HG03039 (cell line): ENCODE data around the gene TRIM32.

ENCODE experiments used
- ATAC-seq: cut with Tn5 transposase; IDR thresholded peaks from one replicate; pipeline ENCODE4 v1.9.1; 2021; ENCODE audit warnings: mild to moderate bottlenecking, moderate library complexity; ENCODE audit not compliant: unreplicated experiment

The TRIM32 gene

DNA sequence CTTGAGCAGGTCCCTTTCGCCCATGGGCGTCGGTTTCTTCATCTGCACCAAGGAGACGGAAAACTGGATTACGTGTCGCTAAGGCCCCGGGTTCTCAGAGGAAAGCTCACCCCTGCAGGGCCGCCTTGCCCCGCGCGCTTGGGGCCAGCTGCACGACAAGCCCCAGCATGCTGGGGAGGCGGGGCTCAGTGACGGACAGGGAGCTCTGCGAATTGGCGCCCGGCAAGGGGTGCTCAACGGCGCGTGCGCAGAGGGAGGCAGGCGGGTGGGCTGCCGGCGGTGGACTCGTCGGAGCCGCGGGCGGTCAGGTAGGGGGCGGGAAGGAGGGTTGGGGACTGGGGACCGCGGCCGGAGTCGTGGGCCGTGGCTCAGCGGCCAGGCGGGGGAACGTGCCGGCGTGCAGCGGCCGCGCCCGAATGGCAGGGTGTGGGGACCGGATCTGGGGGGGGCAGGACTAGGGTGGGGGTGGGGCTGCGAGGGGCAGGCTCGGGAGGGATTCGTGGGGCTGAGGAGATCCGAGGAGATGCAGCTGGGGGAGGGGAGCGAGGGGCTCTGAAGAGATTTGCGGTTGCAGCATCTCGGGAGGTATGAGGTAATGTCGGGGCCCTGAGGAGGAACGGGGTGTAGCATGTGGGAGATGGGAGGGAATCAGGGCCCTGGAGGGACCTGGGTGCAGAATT is at the start of gene TRIM32:
TSS of gene TRIM32 (plus strand) at position 232 of the 680 bp plus-strand sequence. CDS start 10,438 bp downstream, outside the sequence.
- peak; percentile 99 for ATAC-seq

GRCh38 chr9:116639251-116639741 is 47.8 kb upstream of the TRIM32 start:
- ATAC-seq: no peak

GRCh38 chr9:116641292-116642059 is 45.6 kb upstream of the TRIM32 start:
- no peak for ATAC-seq

GRCh38 chr9:116643691-116644090 is 43.4 kb upstream of the TRIM32 start:
- ATAC-seq: no peak

DNA sequence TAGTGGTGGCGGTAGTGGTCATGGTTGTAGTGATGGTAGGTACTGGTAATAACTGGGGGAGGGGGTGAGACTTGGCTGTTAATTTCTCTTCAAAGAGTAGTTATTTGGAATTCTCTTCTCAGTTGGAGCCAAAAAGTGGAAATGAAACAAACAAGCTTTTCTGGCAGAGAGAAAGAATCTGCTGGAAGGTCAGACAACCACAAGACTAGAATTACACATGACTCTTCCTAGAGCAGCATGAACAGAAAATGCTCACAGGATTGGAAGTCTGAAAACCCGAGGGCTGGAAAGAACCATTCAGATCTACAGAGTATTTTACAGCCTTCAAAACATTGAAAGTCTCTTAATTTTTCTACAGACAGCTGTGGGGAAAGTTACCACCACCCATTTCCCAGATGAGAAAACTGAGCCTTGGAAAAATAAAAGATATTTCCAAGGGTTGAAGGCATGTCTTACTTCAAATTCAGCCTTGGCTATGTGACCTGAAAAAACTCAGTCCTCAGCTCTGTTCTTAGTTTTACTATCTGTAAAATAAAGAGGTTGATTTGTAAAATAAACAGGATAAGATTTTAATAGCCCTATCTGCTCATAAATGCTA is 42.9 kb upstream of the TRIM32 start:
- ATAC-seq: no peak

DNA sequence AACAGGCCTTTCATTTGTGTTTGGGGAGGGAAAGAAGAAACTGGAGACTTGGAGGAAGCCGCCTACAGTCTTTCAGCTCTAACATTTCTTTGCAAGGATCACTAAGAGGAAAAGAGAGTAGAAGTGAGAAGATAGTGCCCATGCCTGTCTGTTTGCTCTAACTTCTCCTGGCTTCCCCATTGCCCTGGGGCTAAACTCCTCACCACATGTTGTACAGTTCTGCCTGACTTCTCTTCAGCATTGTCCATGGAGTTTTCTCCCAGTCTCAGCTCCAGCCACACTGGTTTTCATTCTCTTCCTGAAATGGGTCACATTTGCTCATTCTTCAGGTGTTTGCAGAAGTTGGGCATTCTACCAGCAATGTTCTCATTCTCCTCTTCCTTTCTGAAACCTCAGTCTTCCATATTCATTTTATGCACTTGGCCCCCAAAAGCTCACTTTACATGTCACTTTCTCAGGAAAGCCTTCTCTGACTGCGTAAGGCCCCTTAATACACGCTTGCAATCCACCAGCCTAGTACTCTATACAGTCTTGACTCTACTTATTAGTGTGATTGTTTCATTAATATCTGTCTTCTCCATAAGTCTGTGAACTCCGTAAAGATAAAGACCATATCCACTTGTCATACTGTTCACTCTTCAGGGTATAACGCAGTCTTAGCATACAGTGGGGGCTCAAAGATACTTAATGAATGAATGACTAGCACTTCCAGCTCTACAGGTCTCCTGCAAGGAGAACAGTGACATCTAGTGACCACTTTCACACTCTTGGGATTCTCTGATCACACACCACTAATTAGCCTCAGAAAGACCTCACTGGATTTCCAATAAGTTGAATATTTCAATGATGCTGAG is 40.2 kb upstream of the TRIM32 start:
- no peak for ATAC-seq

DNA sequence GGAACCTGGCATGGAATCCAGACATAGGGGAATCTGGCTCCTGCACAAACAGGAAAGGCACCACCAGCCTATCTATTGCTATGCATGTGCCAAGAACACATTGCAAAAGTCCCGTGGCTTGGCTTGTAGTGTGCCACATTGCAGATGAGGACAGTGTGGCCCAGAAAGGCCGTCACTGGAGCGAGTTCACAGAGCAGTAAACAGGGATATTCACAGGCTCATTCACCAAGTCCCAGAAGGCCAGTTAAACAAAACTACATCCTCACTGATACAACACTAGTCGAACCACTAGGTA is 39.6 kb upstream of the TRIM32 start:
- ATAC-seq: no peak

GRCh38 chr9:116653348-116654058 is 33.6 kb upstream of the TRIM32 start:
- no peak for ATAC-seq

- ATAC-seq: no peak
Measured at GRCh38 chr9:116654059-116654355, 33.1 kb upstream of the TRIM32 start.

GRCh38 chr9:116656501-116656971 is 30.6 kb upstream of the TRIM32 start:
- no peak for ATAC-seq

GRCh38 chr9:116656977-116657376 is 30.1 kb upstream of the TRIM32 start:
- no peak for ATAC-seq

- ATAC-seq: no peak
Measured at GRCh38 chr9:116658265-116658664, 28.8 kb upstream of the TRIM32 start.

DNA sequence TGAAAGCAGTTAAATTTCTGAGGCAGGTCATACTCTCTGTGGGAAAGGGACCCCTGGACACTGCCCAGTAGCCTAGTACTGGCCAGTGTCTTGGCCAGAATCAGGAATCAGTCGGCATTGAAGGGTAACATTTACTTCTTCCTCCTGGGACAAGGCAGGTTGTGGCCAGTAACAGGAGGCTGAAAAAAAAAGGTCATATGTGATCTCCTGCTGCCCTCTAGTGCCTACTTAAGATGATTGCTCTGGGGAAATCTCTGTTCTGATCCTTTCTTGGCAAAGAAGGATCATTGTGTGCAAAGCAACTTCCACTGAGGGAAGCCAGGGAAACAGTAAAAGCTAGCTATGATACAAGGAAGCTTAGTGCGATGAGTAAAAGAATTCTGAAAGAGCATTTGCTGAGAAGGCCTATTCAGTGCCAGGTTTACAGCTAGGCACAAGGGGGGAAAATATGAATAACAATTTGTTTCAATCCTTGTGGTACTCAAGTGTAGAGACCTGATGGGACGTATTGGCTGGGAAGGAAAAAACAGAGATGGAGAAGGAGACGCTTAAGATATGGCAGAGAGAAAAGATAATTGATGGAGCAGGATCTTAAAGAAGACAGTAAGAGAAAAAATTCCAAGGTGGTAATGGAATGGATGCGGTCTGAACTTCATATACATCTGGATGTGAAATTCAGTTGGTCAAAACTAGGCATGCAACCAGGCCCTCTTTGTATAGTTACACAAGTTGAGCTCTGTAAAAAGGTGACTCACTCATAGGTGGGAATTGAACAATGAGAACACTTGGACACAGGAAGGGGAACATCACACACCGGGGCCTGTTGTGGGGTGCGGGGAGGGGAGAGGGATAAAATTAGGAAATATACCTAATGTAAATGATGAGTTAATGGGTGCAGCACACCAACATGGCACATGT is 25.8 kb upstream of the TRIM32 start:
- peak; percentile 54 for ATAC-seq

GRCh38 chr9:116662646-116663310 is 24.3 kb upstream of the TRIM32 start:
- ATAC-seq: no peak

- no peak for ATAC-seq
Measured at GRCh38 chr9:116663581-116663980, 23.5 kb upstream of the TRIM32 start.

DNA sequence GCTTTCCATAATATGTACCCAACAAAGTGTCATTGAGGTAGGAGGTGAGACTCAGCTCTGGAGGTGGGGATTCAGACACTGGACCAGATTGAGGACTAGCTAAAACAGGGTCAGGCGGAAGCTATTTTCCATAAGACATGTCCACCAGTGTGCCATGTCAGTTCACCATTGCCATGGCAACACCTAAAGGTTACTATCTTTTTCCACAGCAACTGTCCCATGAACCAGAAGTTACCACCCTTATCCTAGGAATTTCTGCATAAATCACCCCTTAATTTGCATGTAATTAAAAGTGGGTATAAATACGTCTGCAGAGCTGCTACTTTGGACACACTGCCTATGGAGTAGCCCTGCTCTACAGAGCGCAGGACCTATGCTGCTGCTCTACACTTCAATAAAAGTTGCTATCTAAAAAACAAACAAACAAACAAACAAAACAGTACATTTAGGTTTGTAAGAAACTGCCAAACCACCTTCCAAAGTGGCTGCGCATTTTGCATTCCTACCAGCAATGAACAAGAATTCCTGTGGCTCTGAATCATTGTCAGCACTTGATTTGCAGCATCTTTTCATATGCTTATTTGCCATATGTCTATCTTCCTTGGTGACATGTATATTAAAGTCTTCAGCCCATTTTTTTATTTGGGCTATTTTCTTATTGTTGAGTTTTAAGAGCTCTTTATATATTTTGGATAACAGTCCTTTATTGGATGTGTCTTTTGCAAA is 18.0 kb upstream of the TRIM32 start:
- no peak for ATAC-seq

DNA sequence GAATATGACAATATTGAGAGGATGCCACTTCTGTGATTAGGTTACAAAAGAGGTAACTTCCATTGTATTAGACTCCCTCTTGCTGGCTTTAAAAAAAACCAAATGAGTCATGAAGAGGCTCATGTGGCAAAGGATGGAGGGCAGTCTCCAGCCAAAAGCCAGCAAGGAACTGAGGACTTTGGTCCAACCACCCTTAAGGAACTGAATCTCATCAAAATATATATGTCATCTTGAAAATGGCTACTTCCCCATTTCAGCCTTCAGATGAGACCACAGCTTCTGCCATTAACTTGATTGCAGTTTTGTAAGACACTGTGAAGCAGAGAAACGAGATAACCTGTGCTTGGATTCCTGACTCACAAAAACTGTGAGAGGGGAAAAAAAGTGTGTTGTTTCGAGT is 15.5 kb upstream of the TRIM32 start:
- no peak for ATAC-seq

- ATAC-seq: no peak
Measured at GRCh38 chr9:116673375-116673774, 13.7 kb upstream of the TRIM32 start.
